HG02588 (cell line): ENCODE results near the gene DNAJA4.
"Not testable (repeated sequence)": the region's sequence is repeated elsewhere in the genome, so short reads cannot be mapped to it uniquely, and the experiment has no call there.

Experiments used
- ATAC-seq: cut with Tn5 transposase; IDR thresholded peaks from one replicate; pipeline ENCODE4 v1.9.1; 2021; ENCODE audit warnings: mild to moderate bottlenecking, moderate library complexity; ENCODE audit not compliant: unreplicated experiment

DNAJA4 gene

DNA sequence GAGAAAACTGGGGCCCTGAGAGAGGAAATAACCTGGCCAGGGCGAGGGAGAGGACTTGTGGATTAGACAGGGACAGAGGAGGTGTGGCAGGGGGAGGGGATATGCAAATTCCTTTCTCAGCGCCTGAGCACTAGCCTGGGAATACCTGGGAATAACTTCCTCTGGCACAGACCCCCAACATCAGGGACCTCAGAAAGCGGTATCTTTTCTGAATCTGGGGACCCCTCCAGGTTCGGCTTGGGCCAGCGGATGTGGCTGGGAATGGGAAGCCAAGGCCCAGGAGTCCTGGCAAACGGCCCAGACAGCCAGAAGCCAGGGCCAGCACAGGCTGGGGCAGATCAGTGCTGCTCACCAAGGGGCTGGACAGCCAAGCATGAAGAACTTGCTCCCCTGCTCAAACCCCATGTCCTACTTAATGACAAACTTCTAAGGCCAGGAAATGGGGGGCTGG is 20.8 kb upstream of the DNAJA4 start:
- ATAC-seq = no peak

DNA sequence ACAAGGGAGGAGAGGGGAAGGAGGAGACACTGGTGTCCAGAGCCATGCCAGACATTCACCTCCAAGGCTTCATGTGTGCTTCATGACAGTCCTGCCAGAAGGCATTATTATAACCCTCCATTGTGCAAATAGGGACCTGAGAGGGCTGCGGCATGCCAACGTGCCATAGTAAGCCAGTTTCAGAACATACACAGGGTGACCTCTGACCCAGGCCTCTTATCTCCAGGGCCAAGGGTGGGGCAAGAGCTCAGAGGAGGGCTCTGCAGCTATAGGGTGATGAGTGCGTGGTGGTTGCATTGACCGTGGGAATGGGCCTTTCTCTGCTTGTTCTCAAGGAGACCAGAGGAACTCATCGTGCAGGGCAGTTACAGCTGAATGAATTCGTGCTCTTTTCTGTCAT is 20.3 kb upstream of the DNAJA4 start:
- no peak for ATAC-seq

DNA sequence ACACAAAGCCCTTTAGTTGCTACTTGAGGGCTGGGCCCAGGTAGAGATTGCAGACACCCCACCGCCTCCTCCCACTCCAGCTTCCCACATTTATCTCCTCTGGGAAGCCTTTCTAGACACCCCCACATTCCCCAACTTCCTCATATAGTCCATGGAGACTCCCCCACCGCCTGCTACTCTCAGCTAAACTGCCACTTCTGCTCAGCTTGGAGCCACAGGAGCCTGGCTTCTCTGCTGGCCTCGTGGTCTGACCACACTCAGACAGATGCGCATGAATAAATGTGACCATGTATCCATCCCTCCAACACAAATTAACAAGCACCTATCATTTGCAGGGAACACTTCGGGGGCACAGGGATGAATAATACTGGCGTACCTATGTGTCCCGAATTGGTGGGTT is 19.5 kb upstream of the DNAJA4 start:
- ATAC-seq = no peak

DNA sequence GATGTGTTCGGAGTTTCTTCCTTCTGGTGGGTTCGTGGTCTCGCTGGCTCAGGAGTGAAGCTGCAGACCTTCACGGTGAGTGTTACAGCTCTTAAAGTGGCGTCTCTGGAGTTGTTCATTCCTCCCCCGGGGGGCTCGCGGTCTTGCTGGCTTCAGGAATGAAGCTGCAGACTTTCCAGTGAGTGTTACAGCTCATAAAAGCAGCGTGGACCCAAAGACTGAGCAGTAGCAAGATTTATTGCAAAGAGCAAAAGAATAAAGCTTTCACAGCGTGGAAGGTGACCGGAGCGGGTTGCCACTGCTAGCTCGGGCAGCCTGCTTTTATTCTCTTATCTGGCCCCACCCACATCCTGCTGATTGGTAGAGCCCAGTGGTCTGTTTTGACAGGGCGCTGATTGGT is 19.0 kb upstream of the DNAJA4 start:
- not testable (repeated sequence) for ATAC-seq

DNA sequence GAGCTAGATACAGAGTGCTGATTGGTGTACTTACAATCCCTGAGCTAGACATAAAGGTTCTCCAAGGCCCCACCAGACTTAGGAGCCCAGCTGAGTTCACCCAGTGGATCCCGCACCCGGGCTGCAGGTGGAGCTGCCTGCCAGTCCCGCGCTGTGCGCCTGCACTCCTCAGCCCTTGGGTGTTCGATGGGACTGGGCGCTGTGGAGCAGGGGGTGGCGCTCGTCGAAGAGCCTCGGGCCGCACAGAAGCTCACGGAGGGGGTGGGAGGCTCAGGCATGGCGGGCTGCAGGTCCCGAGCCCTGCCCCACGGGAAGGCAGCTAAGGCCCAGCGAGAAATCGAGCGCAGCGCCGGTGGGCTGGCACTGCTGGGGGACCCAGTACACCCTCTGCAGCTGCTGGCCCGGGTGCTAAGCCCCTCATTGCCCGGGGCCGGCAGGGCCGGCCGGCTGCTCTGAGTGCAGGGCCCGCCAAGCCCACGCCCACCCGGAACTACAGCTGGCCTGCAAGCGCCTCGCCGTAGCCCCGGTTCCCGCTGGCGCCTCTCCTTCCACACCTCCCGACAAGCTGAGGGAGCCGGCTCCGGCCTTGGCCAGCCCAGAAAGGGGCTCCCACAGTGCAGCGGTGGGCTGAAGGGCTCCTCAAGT is 18.3 kb upstream of the DNAJA4 start:
- not testable (repeated sequence) for ATAC-seq

DNA sequence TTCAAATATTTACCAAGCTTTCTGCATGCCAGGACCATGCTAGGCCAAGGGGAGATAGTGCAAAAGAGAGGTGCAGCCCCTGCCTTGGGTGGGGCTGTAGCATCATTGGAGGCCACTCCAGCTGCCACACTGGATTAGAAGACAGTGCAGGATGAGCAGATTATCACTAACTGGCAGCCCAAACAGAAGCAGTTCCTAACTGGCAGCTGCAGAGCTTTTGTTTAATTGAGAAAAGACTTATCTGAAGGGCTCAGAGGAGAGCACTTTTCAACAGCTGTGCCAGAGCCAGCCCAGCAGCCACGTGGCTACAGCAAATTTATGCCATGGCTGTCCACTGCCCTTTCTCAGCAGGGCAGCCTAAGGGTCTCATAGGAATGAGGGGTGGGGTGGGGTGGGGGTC is 16.5 kb upstream of the DNAJA4 start:
- ATAC-seq = no peak

DNA sequence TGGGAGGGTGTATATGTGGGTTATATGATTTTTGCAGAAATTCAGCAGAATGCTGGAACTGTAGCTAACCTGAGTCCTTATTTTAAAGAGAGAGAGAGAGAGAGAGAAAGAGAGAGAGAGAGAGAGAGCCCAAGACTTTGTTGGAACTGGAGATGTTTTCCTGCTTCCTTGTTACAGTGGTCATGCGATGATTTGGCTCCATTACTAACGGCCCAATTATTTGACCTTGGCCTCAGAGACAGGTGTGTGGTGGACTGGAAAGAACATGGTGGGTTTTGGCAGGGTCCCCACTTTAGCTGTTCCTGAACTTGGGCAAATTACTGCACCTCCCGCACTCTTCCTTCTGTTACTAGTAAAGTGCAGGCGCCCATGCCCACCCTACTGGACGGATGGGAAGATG is 15.2 kb upstream of the DNAJA4 start:
- no peak for ATAC-seq

DNA sequence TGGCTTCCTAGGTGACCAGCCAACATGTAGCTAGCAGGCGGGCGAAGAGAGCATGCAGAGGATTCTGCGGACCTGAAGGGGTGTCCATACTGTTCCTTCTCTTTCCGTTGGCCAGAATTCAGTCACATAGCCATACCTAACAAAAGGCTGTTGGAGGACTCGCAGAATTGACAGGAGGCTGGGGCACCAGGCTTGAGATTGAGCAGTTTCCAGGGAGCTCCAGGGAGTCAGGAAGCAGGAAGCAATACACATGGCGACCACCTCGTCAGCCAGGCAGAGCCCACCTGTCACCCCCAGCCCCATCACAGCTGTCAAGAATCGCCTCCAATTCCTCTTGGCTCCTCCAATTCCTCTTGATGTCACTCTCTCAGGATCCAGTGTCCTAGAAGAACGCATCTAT is 13.2 kb upstream of the DNAJA4 start:
- ATAC-seq = no peak

DNA sequence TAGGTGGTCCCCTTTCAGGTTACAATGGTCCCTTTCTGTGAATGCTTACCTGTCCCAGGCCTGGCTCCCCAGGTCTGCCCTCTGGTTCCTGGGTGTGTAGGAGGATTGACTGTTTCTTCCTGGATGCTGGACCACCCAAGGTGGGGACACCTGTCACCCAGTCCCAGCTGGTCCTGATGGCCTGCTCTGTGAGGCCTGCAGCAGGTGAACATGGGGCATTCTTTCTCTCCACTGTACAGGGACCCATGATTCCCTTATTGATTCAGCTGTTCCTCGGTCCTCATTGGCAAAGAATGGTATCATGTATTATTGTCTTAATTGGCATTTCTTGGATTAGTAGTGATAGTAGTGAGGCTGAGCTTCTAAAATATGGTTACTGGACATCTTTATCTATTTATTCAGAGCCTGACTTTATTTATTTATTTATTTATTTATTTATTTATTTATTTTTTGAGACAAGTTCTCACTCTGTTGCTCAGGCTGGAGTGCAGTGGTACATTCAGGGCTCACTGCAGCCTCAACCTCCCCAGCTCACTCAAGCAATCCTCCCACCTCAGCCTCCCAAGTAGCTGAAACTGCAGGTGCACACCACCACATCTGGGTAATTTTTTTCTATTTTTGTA is 8.8 kb upstream of the DNAJA4 start:
- ATAC-seq = no peak

DNA sequence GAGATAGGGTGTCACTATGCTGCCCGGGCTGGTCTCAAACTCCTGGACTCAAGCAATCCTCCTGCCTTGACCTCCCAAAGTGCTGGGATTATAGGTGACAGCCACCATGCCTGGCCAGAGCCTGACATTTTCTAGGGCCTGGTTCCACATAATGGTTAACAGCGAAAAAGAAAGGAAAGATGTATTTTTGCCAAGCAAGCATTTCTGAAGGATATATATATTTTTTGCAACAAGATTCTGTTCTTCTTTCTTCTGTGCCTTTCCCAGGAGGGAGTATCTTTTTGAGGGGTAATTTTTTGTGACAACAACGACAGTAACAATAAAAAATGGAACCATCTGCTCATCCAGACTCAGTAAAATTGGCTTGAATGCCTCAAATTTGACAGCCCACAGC is 8.3 kb upstream of the DNAJA4 start:
- ATAC-seq = no peak

DNA sequence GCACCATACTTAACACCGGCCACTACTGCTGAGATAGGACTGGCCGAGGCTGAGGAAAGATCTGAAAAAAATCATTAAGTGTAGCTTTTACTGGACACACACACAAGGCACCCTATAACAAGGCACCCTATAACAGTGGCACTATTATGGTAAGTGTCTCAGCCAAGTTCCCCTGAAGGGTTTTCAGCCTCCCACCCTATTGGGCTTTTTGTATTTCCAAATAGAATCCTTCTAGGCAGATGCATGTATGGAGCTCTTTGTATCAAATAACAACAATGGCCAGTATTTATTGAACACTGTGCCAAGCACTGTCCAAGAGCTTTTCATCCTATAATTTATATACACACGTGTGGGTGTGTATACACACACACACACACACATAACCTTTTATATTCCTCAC is 6.7 kb upstream of the DNAJA4 start:
- no peak for ATAC-seq

DNA sequence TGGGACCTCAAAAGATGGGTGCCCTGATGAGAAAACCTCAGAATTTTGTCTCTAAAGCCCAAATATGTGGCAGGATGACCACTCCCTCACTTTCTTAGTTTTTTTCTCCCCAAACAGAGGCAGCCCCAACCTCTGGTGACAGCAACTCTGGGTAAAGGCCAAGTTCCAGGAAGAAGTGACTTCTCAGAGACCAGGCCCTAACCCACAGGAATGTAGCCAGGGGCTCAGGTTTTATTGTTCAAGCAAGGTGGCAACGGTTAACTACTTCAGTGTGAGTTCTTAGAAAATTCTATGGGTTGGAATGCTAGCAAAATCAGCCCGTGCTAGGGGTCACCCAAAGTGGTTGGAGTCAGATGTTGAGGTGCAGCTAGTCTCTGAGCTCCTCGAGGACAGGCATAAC is 5.1 kb upstream of the DNAJA4 start:
- ATAC-seq = no peak

DNA sequence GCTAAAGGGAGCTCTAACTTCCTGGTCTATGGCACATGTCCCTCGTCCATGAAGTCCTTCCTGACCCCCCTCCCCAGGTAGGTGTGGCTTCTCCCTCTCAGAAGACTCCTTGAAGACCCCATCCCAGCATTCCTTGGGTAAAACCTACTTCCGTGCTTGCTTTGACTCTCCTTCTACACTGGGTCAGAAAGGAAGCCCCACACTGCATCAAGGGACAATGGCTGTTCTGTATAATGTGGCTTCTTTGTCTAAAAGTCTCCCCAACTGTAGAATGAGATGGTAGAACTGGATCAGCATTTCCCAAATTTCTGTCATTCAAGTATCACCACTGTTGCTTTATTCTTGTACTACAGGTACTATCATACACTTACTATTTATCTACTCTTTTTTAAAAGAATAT is 3.9 kb upstream of the DNAJA4 start:
- no peak for ATAC-seq

DNA sequence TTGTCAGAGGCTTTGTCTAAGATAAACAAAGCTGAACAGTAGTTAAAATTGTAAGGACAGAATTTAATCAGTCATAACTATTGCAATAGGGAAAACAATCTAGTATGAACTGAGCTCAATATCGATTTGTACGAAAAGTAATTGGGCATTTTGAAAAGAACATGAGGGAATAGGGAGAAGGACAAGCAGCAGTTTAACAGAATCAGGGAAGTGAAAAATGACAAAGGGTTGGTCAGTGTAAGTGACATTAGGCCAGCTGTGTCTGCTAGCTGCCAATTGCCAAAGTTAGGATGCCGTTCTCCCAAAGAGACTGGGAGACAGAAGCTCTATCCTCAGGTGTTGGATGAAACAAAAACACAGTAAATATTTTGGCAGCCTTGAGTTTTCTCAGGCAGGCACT is 3.3 kb upstream of the DNAJA4 start:
- no peak for ATAC-seq

DNA sequence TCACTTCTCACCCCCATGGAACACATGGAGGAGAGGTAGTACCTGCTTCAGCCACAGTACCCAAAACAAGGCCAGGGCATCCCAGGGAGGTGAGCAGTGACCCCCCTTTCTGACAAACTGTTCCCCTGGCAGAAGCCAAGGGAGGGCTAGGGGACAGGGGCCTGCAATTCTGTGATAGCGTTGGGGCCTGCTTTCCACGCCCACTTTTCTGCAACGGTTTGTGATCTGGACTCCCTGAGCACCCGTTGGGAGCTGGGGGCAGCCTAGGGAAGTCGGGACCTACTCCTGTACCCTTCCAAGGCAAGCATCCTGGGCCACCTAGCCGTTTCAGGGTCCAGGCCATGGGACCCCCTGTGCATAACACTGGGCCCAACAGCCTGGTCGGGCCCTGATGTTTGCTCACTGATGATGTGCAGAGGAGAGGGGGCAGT is 996 bp upstream of the DNAJA4 start:
- no peak for ATAC-seq

DNA sequence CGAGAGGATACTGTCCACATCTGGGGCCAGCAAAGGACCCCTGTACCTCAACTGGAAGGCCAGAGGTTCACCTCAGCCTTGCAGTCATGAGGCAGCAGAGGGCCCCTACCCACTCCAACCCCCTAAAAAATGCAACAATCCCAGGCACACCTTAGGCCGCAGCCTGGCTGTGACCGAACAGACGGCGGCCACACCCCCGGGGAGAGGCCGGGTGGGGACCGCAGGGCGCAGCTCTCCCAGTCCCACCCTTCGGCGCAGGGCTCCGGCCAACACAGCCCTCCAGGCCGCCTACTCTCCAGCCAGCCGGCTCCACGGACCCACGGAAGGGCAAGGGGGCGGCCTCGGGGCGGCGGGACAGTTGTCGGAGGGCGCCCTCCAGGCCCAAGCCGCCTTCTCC is 457 bp upstream of the DNAJA4 start:
- no peak for ATAC-seq

DNA sequence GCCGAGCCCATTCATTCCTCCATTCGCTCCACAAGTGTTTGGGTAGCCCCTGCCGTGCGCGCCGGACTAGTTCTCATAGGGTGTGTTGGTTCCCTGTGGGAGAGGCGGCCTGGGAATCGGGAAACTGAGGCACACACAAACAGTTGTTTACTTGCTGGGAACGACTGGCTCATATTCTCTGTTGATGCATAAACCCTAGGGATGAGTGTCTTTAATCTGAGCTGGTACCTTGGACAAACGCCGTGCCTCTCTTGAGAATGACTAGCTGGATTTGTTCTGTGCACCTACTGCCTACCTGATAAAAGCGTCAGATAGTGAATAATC is 737 bp downstream of the DNAJA4 start:
- ATAC-seq = no peak

DNA sequence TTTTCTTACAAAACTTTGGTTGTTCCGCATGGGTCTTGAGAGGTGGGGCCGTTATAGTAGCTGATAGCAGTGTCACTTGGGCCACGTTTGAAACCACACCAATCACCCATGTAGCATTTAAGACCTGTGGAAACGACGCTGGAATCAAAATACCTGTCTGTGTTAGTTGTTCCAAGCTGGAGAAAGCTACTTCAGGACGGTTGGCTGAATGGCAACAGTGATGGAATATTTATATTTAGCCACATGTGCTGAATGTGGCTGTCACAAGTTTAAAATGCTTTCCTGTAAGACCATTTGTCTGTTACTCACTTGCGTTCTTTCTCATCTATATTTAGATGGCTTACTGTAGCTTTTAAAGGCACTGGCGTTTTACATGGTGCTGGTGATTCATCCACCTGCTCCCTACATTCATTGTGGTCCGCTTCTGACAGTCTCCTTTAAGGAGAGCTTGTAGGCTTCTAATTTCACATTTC is 1.4 kb downstream of the DNAJA4 start:
- no peak for ATAC-seq

DNA sequence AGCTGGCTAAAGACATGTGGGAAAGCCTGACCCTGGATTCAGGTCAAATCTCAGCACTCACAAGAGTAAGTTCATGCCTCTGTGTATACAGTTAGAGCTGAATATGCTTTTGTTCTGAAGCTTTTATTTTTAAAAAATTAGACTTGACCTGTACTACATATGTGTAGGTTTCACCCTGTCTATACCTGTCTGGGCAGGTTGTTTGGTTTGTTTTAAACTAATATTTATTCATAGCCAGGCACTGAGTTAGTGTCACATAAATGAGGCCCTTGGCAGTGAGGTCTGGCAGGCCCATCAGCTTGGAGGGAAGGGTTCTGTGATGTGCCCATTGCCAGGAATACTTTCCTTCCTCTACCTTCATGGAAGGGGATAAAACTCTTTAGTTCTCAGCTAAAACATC is 1.9 kb downstream of the DNAJA4 start:
- ATAC-seq = no peak

DNA sequence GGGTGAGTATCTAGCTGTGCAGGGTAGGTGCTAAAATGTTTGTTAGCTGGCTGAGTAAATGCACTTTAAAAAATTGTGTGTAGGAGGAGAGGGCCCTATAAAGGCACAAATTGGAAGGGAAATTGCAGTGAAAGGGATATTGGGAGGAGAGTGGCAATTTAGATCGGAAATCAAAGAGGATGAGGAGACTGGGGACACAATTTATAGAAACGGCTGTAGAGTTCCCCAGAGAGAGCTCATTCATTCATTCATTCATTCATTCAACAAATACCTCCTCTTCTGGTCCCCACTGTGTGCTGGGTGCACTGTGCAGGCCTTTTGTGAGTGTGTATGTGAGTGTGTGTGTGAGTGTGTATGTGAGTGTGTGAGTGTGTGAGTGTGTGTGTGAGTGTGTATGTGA is 2.4 kb downstream of the DNAJA4 start:
- ATAC-seq = no peak

DNA sequence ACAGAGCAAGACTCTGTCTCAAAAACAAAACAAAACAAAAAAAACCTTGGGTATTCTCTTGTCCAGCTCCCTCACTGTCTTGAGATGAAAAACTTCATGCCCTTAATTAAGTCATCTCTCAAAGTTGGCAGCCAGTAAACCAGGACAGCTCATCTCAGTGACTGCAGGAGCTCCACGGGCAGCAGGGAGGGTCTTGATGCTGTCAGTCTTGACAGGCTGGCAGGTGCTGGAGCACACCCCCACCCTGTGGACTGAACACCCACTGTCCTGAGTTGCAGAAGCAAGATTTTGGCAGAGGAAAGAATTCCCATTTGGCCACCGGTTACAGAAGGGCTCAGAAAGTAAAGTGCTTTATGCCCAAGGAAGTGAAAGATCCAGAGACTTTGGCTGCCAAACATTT is 8.0 kb downstream of the DNAJA4 start:
- no peak for ATAC-seq

DNA sequence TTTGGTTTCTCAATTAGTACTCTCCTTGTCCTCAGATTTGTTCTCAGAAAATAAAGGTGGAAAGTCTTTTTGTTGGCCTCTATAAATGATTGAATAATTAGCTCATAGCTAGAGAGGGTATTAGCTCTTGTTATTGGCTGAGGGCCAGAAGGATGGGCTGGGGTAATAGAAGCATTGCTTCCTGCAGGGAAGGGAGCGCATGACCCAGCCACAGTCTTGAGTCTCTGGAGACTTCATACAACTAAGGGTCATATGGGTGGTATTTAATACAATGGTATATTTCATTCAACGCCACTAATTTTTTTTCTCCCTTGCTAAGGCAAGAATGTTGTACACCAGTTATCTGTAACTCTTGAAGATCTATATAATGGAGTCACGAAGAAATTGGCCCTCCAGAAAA is 8.4 kb downstream of the DNAJA4 start:
- ATAC-seq = no peak

DNA sequence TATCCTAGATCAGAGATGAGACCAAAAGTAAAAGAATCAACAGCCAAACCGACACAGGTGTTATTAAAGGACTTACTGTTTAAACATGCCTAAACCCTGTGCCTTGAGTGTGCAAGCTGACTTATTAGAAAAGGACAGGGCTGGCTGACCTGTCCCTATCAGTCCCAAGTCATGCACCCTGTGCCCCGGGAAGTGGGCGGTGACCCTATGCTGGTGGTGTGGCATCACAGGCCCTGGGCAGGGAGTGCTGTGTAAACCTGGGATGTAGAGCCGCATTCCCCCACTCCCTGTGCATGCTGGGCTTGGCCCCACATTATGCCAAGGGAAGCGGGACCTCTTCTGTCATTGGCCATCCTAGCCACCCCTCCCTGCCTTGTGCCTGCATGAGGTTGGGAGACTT is 10.6 kb downstream of the DNAJA4 start:
- ATAC-seq = no peak
